ENCODE data around the gene KLRF1.

The KLRF1 gene

DNA sequence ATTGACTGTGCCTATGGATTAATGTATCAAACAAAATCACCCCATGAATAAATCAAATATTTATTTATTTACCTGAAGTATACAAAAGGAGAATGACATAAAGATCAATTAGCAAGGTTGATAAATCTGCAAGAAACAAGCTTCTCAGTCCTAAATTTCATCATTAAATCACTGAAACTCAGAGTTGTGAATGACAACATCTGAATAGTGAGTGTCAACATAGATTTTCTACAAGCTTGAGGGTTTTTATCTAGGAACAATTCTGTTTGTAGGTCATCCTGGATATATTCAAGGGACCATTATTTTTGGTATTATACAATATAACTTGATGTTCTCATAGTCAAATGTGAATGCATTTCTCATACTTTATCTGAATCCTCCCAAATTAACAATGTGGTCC is 17.4 kb upstream of the KLRF1 start:
- peak in 1 of 3 donors; percentile 21 for DNase-seq

DNA sequence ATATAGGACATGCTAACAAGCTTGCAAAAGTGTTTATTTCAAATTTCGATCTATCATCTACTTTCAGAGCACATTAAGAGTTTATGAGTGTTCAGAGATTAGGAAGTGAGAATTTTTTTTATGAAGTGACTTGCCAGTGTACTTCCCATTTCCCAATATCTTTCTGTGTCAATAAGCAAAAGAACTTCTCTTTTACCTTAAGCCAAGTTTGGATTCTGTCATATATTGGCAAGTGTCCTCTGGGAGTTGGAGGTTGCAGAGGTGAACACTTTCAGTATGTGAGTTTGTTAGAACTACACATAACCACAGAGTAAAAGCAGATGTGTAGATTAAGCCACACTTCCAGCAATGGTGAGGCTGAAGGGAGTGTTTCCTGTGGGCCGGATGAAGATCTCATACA is 16.6 kb upstream of the KLRF1 start:
- peak; percentile 43 to 85 (median 84) for DNase-seq

DNA sequence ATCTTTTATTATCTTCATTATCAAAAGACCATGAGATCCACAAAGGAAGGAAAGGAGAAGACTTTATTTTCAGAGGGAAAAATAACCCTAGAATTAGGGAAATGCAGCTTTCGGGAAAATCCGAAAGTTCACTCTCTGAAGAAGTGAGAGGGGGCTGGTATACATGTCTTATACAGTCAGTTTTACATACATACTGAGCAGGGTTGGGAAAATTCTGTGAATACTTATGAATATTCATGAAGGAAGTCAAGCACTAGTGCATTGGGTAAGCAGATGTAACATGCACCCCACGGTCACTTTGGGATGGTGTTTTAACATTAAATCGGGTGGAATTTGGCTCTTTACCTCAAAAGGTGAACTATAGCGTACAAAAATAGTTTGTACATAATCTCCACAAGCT is 15.7 kb upstream of the KLRF1 start:
- peak; percentile 35 to 65 (median 54) for DNase-seq

- peak; percentile 80 to 89 (median 81) for DNase-seq
Observed at GRCh38 chr12:9813821-9814798, 13.2 kb upstream of the KLRF1 start.

GRCh38 chr12:9820281-9820930 is 6.9 kb upstream of the KLRF1 start:
- no peak for DNase-seq

GRCh38 chr12:9829483-9829882 is 2.2 kb downstream of the KLRF1 start:
- DNase-seq, result peak in 1 of 3 donors; percentile 15

- peak in 1 of 3 donors; percentile 3 for DNase-seq
Observed at GRCh38 chr12:9829982-9830381, 2.7 kb downstream of the KLRF1 start.

GRCh38 chr12:9831720-9832119 is 4.4 kb downstream of the KLRF1 start:
- DNase-seq, result peak in 1 of 3 donors; percentile 12

- DNase-seq, result peak in 1 of 3 donors; percentile 13
Observed at GRCh38 chr12:9843407-9843806, 16.1 kb downstream of the KLRF1 start.

DNA sequence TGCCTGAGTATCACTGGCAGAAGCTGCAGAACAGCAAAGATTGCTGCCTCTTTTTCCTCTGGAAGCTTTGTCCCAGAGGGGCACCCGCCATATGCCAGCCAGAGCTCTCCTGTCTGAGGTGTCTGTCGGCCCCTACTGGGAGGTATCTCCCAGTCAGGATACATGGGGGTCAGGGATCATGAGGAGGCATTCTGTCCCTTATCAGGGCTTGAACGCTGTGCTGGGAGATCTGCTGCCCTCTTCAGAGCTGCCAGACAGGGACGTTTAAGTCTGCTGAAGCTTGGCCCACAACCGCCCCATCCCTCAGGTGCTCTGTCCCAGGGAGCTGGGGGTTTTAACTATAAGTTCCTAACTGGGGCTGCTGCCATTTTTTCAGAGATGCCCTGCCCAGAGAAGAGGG is 21.6 kb downstream of the KLRF1 start:
- no peak for DNase-seq

GRCh38 chr12:9851050-9851449 is 23.8 kb downstream of the KLRF1 start:
- no peak for DNase-seq

GRCh38 chr12:9851927-9852326 is 24.6 kb downstream of the KLRF1 start:
- peak in 1 of 3 donors; percentile 17 for DNase-seq

DNA sequence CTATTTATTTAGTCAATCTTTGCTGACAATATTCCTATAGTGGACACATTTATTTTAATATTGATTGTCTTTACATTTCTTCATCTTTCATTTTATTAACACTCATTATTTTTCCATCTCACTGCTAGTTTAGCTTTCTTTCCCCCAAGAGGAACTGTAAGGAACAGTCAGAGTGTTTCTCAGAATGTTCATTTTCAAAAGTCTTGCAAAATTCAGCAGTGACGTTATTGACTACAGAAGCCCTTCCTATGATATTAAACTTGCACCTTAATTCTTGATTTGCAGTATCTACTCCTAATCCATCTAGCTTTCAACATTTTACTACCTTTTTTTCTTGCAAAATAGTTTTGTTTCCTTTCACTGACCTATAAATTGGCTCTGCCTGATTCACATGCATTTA is 28.9 kb downstream of the KLRF1 start:
- peak; percentile 46 to 74 (median 73) for DNase-seq

GRCh38 chr12:9856894-9857293 is 29.6 kb downstream of the KLRF1 start:
- DNase-seq, result peak; percentile 32 to 40 (median 35)

GRCh38 chr12:9858135-9858534 is 30.9 kb downstream of the KLRF1 start:
- no peak for DNase-seq

GRCh38 chr12:9864913-9865675 is 37.8 kb downstream of the KLRF1 start:
- DNase-seq, result peak in 1 of 3 donors; percentile 32

DNA sequence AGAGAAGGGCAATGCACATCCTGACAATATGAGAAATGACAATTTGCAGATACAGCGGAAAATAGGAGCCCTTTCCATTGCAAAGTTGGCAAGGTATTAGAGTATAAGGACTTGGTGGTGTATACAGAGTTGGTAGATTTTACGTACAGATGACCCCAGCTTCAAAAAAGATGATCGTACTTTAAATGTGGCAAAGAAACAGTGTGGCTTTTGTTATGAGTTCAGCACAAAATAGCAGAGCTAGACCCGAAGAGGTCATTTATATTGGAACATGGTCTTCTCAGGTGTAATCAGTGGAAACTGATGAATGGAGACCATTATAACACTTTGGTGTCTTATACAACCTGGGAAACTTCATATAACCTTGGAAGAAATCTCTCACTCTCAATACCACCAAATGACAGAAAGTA is 39.6 kb downstream of the KLRF1 start:
- no peak for DNase-seq

DNA sequence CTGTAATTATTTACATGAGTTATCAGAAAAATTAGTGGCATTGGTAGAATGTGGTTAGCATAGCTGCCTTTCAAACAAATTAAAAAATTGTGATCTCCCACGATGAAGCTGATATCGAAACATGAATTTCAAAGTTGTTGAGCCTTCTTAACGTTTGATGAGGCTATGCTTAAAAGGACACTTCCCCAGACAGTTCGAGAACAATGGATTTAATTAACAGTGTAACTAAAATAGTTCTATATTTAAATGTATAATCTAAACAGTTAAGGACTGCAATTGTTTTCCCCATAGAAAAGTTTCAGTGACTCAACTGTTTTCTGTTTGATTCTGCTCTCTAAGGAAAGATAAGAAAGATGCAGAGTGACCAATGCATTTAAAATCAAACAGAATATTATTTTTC is 40.2 kb downstream of the KLRF1 start:
- DNase-seq, result peak; percentile 18 to 24 (median 19)

- DNase-seq, result peak; percentile 20 to 41 (median 34)
Observed at GRCh38 chr12:9868311-9868801, 41.1 kb downstream of the KLRF1 start.

DNA sequence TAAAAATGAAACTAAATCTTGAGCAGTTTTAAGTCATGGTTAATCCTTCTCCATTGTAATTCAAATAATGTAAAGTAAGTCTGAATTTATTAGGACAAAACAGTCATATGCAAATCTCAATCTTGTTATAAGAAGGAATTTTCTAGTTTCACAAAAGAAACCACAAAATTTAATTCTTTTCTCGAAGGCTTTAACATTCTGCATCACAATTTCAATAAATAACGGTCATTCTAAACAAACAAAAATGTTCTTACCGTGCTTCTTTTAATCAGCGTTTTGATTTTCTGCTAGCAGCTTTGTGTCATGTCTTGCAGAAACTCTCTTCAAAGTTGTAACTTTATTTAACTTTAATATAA is 41.6 kb downstream of the KLRF1 start:
- DNase-seq, result no peak

- DNase-seq, result peak; percentile 64 to 88 (median 80)
Observed at GRCh38 chr12:9869307-9870161, 42.3 kb downstream of the KLRF1 start, which contains the start of gene CLEC2B. TSS of gene CLEC2B (minus strand) at chr12:9869354.

Measured in suppressor macrophage treated with lipopolysaccharide for 1 hour (primary cell).